HFFc6 (cell line): ENCODE data around the gene CRTC1. TPM values are rescaled to one million over a fixed set of nuclear protein-coding genes. Genes with fewer than 3 reads are reported as not detected.
"Not testable (repeated sequence)": the region's sequence is repeated elsewhere in the genome, so short reads cannot be mapped to it uniquely, and the experiment has no call there.

Experiments used
- DNase-seq: peaks from one replicate; pipeline ENCODE4 v3.0.0-alpha.2; 2018
- H3K27ac Mint-ChIP-seq: 2 replicates; pipeline ENCODE4 v1.8.0; 2020; ENCODE audit warnings: mild to moderate bottlenecking, mixed read lengths
- H3K27me3 Mint-ChIP-seq: 2 replicates; pipeline ENCODE4 v1.8.0; 2021; ENCODE audit warnings: mild to moderate bottlenecking, moderate library complexity, mixed read lengths; ENCODE audit not compliant: insufficient read depth
- H3K36me3 Mint-ChIP-seq: 2 replicates; pipeline ENCODE4 v1.8.0; 2021; ENCODE audit warnings: low read depth, mixed read lengths
- H3K4me1 Mint-ChIP-seq: 2 replicates; pipeline ENCODE4 v1.8.0; 2020; ENCODE audit warnings: low read depth, mixed read lengths
- H3K4me3 Mint-ChIP-seq: 2 replicates; pipeline ENCODE4 v1.8.0; 2020; ENCODE audit warnings: mild to moderate bottlenecking, moderate library complexity, mixed read lengths
- H3K9me3 Mint-ChIP-seq: 2 replicates; pipeline ENCODE4 v1.8.0; 2020; ENCODE audit warnings: mild to moderate bottlenecking, mixed read lengths
- CTCF ChIP-seq: fragments of 200-600 bp; sonication (generic); IDR thresholded peaks from 2 replicates; pipeline ENCODE4 v1.5.0; 2021; ENCODE audit warnings: antibody characterized with exemption, mild to moderate bottlenecking
- total RNA-seq, 6 experiments: library from RNA; stranded (reverse); fragmentation: NEBNext Ultra II Directional; extraction: Animal tissue kit (Norgen Biotek cat#: 25700); gene quantifications; 2 replicates in 1 of 6; 3 replicates in 5 of 6; pipeline ENCODE4 v1.2.3, GENCODE V29; 2021

The CRTC1 gene
- total RNA-seq, 6 experiments from 2014 or later, result 11.8 to 14.5 (median 13.4) TPM

GRCh38 chr19:18725841-18726770, 42.6 kb downstream of the CRTC1 start:
- Mint-ChIP-seq H3K36me3 (peaks cover 7% of the 10 kb centered on the region), H3K9me3 (no peaks in the 10 kb centered on the region), H3K27me3 (peaks cover 2% of the 10 kb centered on the region), H3K4me1 (no peaks in the 10 kb centered on the region), H3K4me3 (no peak overlapping the region), H3K27ac (no peak overlapping the region)
- DNase-seq, result no peak
- no peak for TF ChIP-seq CTCF

- no peak overlapping the region for H3K4me3 Mint-ChIP-seq
- H3K36me3 Mint-ChIP-seq, result peaks cover 7% of the 10 kb centered on the region
- H3K4me1 Mint-ChIP-seq, result no peaks in the 10 kb centered on the region
These were observed 43.4 kb downstream of the CRTC1 start for GRCh38 chr19:18726846-18727245.

GRCh38 chr19:18727602-18728001, 44.1 kb downstream of the CRTC1 start:
- not testable (repeated sequence) for H3K36me3 Mint-ChIP-seq, DNase-seq, H3K4me3 Mint-ChIP-seq, H3K27me3 Mint-ChIP-seq, H3K27ac Mint-ChIP-seq, H3K9me3 Mint-ChIP-seq, H3K4me1 Mint-ChIP-seq

More at GRCh38 chr19:18726846-18727245, 43.4 kb downstream of the CRTC1 start:
- H3K27ac Mint-ChIP-seq, result no peak overlapping the region
- H3K27me3 Mint-ChIP-seq, result peaks cover 2% of the 10 kb centered on the region
- no peak for TF ChIP-seq CTCF
- DNase-seq, result no peak
- H3K9me3 Mint-ChIP-seq, result no peaks in the 10 kb centered on the region

- H3K4me1 Mint-ChIP-seq, result 0 out of 2 replicates have a peak, but pooled peaks cover 5% of the 10 kb centered on the region
- no peak for DNase-seq
- no peaks in the 10 kb centered on the region for H3K36me3 Mint-ChIP-seq
- H3K27ac Mint-ChIP-seq, result no peak overlapping the region
- peaks cover 2% of the 10 kb centered on the region for H3K27me3 Mint-ChIP-seq
- H3K9me3 Mint-ChIP-seq, result no peaks in the 10 kb centered on the region
- no peak overlapping the region for H3K4me3 Mint-ChIP-seq
- TF ChIP-seq CTCF, result no peak
These were observed 46.6 kb downstream of the CRTC1 start for GRCh38 chr19:18729933-18730530.

GRCh38 chr19:18730885-18731513, 47.5 kb downstream of the CRTC1 start:
- Mint-ChIP-seq H3K36me3 (no peaks in the 10 kb centered on the region), H3K4me3 (no peak overlapping the region), H3K27me3 (peaks cover 2% of the 10 kb centered on the region), H3K4me1 (0 out of 2 replicates have a peak, but pooled peaks cover 5% of the 10 kb centered on the region), H3K27ac (no peak overlapping the region), H3K9me3 (no peaks in the 10 kb centered on the region)
- TF ChIP-seq CTCF, result no peak
- DNase-seq, result no peak
